HK-2 (cell line): ENCODE measurements around the gene SLC25A51.
"Not testable (repeated sequence)": the region's sequence is repeated elsewhere in the genome, so short reads cannot be mapped to it uniquely, and the experiment has no call there.

Experiments
- DNase-seq: peaks from one replicate; pipeline ENCODE4 v3.0.0-alpha.2; 2018; ENCODE audit not compliant: unreplicated experiment

SLC25A51 gene

DNA sequence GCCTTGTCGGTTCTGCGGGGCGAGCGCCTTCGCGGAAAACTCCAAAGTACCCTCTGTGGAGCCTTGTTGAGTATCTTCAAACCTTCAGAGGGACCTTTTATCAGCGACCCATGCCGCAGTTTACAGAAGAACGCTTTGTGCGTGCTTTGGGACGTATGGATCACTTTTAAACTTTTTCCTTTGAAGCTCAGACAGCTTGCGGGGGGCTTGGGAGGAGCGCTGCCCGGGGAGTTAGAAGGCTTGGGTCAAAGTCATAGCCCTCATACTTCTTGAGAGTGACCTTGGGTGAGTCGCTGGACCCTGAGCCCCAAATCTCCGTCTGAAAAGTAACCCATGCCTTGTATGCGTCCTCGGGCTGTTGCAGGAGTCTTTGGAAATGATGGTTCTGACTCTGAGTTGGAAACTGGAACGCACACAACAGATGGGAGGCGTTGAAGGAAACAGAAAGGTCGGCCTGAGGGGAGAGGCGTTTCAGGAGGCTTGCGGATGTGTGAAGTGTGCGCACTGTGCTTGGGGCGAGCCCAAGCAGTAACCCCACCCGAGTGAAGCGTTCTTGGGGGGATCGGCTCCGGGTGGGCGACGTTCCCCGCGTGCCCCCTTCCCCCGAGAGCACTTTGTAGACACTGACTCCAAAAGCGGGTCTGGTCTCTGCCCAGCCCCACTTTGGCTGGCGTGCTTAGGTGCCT is 661 bp upstream of the SLC25A51 start:
- no peak for DNase-seq

DNA sequence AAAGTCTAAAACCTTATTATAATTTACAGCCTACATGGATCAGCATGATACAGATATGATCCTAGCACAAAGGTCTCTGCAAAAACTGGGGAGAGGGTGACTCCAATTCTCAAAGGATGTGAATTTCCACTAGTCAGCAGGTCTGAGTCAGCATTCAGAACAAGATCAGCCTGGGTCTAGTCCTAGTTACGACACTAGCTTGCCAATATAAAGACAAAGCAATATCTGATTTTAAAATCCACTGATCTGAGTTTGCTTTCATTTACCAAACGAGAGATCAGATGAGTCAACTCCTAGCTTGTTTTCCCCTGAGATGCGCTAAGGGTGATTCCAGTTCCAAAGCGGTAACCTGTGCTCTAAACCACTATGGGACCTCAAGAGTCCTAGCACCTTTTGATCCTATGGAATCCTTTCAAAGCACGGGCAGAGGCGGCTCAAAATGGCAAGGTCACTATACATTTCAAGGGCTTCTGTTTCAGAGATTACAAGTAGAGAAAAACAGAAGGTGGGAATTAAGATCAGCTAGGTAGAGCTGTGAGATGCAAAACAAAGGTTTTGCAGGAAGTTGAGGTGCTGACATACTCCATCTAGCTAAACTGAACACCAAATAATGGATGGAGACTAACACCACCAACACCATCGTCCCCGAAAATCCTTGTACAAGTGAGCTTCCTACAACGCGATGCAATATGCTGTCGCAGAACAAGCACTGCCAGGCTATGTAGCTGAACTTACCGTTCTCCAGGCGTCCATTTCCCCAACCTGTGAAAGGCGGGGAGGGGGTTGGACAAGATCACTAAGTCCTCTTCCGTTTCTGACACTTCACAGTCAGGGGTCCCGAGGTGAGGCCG is 906 bp downstream of the SLC25A51 start:
- DNase-seq, result no peak

DNA sequence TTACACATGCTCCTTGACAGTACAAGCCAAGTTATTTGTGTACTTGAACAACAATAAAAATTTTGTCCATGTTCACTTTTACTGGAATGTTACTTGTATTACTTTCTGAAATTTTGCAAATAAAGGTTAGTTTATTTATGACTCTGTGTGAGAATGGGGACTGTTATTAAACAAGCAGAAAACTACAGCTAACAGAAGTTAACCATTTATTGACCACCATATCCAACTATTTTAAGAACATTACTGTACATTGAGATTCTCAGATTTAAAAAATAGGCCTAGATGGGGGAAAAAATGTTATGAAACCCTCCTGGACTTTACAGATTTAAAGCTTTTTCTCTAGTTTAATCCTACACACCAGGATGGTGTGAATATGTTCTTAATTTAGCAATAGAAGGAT is 1.8 kb downstream of the SLC25A51 start:
- no peak for DNase-seq

DNA sequence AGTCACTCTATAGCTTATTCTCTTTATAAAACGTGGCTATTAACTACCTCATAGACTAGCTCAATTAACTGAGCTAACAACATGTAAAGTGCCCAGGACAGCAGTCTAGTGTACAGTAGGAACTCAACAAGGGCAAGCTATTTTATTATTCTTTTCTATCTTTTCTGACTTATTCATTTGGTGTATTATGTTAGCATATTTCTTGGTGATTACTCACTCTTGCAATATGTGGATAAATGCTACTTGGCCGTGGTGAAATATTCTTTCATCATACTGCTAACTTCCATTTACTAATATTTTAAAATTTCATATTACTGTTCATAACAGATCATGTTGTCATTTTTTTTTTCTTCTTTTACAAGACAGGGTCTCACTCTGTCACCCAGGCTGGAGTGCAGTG is 4.9 kb downstream of the SLC25A51 start:
- DNase-seq, result no peak

DNA sequence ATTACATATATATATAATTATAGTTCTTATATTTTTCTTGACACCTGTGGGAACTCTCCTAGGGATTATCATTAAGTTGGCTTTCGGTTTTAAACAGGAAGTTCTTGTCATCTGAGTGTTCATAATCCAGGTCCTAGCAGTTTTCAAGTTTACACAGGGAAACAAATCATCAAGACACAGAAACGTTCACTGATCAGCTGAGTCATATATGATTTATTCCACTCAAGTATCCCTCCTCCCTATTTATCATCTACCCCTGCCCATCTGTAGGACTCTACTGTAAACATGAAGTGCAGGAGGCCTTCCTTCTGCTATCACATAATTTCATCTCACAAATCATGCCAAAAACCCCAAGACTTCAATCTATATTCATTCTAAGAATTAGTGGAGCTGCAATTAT is 6.3 kb downstream of the SLC25A51 start:
- no peak for DNase-seq

DNA sequence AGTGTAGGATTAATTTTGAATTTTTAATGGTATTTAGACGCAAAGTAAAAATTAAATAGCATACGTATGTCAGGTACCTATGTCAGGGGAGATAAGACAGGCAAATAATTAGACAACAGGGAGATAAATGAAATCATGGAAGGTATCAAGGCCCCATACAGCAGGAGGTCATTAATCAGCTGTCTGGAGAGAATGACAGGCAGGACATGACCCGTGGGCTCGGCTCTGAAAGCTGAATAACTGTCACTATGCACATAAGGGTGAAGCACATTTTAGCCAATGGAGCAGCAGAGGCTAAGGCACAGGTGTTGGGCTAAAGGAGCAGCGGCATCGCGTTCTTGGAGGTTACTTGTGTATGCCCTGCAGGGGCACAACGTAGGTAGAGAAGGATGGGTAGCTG is 11.9 kb downstream of the SLC25A51 start:
- DNase-seq, result no peak

DNA sequence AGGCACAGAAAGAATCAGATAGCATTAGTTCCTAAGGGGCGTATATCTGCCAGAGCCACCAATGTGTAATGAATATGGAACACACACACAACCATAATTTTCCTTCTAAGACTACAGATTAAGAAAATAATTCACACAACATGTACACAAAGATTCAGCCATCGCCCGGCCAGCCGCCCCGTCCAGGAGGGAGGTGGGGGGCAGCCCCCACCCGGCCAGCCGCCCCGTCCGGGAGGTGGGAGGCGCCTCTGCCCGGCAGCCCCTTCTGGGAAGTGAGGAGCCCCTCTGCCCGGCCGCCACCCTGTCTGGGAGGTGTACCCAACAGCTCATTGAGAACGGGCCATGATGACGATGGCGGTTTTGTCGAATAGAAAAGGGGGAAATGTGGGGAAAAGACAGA is 12.9 kb downstream of the SLC25A51 start:
- not testable (repeated sequence) for DNase-seq

DNA sequence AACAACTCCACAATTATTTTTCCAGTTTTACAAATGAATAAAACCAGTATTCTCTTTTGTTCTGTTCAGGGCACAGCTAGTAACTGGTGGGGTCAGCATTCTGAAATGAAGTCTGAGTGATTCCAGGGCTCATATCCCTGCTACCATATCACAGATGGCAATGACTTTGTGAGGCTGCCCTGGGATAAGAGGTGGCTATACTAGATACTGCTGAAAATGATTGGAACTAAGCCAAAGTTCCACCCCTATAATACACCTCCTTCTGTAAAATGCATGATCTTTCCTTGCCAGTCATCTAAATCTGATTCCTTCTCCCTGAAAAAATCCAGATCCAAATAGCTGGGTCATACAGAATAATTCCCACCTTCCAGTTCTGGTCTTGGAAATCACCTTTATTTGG is 14.4 kb downstream of the SLC25A51 start:
- DNase-seq, result no peak

DNA sequence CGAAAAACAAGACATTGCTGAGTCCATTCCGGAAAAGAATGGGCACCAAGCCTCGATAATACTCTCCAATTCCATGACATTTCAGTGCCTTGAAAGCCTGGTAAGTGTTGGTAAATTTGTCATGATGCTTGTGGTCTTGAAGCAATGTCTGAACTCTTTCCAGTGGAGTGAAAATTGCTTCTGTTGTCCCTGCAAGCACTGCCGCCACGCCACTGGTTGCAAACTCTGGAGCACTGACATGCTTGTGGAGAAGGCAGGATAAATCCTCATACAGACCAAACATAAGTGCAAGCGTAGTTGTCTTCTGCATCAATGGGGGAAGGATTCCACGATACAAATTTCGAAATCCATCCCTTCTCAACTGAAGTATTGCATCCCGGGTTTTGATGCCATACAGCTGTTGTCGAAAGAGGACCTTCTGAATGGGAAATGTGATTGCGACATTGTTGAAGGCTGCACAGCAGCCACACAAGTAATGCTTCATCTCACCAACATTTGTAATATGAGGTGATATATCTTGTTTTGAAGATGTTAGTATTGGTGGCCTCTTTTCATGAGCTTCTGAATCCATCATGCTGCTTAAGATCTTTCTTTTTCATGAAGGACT is 15.8 kb downstream of the SLC25A51 start:
- not testable (repeated sequence) for DNase-seq

DNA sequence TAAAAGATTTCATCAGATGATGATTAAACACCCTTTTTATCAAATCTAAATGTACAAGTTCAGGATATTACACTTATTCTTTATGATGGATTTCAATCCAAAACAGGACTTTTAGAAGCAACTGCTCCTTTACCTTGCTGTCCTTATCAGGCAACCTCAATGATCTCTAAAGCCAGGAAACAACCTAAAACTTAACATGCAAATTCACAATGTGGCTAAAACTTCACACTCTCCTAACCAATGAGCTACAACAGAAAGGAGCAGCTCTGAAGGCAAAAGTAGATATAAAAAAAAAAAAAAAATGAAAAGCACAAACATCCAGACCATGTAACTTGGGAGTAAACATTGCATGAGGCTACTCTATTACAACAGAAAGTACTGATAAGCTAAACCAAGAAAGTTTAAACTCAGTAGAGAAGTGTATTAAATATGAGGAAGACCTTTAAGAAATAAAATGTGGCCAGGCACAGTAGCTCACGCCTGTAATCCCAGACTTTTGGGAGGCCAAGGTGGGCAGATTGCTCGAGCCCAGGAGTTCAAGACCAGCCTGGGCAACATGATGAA is 22.9 kb downstream of the SLC25A51 start:
- no peak for DNase-seq

DNA sequence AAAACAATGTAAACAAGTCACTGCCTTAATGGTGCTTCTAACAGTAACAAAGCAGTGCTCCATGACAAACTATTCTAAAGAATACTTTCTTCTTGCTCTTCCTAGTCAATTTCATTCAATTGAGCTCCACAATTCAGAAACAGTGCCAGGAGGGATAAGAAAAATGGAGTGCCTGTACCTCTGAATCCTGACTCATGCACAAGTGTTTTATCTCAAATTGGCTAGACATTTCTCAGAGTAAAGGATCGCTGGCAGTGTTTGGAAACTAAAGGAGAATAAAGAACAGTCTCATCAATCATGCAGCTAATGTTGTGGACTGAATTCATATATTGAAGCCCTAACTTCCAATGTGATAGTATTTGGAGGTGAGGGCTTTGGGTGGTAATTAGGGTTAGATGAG is 27.6 kb downstream of the SLC25A51 start:
- DNase-seq, result no peak

DNA sequence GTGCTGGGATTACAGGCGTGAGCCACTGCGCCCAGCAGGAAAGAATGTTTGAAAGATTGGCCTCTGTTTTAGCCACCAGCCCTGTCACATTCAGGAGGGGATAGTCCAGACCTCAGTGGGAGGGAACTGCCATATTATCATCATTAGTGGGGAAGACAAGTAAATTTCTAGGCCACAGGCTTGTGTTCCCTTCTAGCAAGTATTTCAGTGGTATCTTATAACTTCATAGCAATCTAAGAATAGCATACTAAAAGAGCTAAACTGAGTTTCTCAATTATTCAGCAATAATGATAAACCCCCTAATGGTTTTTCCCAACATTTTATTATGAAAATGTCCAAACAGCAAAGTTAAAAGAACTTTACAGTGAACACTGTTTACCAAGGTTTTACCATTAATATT is 30.0 kb downstream of the SLC25A51 start:
- DNase-seq, result no peak

DNA sequence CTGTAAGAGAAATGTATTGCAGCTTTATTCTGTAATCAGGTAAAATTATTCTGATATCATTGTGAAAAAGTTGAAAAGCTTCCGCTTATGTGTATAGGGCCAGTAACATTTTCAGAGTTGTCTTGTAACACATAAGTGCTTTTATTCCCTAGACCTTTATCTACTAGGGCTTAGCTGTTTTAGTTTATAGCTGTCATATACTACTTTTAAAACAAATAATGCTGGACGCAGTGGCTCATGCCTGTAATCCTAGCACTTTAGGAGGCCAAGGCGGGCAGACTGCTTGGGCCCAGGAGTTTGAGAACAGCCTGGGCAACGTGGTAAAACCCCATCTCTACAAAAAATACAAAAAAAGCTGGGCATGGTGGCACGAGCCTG is 33.1 kb downstream of the SLC25A51 start:
- DNase-seq, result no peak

DNA sequence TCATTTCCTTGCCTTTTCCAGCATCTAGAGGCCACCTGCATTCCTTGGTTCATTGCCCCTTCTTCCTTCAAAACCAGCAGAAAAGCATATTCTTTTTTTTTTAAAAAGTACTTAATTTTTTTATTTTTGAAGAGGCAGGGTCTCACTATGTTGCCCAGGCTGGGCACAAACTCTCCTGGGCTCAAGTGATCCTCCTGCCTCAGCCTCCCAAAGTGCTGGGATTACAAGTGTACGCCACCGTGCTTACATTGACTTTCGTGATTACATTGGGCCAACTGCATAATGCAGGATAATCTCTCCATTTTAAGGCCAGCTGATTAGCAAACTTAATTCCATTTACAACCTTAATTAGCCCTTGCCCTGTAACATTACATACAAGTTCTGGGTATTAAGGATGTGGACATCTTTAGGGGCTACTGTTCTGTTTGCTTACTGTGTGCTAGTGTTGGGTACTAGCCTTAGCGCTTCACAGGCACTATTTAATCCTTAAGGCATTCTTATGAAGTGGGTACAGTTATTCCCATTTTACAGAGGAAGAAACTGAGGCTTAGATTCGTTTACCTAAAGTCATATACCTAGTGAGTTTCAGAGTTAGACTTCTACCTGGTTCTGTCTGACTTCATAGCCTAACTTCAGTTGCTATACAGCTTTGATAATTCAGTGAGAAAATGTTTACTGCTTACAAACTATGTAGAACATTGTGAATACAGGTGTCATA is 33.7 kb downstream of the SLC25A51 start:
- DNase-seq, result no peak

DNA sequence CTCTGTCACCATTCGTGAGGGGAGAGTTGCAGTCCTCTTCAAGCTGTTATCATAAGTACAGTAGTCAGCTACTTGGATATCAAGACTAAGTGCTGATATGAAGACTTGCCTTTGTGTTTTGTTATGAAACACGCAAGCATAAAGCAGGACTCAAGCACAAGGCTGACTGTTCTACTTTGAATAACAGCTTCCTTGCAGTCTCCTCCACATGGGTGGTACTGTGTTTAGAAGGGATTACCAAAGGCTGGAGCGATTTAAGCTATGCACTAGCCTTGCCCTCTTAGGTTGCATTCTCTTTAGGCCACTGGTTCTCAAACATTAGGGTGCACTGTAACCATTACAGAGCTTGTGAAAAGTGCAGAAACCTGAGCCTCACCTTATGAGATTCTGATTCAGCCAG is 41.4 kb downstream of the SLC25A51 start:
- DNase-seq, result no peak

DNA sequence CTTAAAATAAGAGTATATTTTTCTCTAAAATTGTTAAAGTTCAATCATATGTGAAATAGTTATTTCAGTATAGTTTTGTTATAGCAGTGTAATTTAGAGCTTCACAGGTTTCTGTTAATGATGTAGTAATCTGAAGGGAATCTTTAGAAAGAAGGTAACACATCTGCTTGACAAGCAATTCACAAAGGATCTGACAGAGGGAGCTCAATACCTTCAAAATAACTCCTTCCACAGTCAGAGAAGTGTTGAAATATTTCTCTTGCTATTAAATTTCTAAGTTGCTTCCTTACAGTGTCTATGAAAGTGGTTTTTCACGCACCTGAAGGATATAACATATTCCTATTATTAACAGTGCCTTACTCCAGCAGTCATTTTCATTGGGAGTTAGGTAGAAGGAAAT is 44.9 kb downstream of the SLC25A51 start:
- DNase-seq, result no peak

DNA sequence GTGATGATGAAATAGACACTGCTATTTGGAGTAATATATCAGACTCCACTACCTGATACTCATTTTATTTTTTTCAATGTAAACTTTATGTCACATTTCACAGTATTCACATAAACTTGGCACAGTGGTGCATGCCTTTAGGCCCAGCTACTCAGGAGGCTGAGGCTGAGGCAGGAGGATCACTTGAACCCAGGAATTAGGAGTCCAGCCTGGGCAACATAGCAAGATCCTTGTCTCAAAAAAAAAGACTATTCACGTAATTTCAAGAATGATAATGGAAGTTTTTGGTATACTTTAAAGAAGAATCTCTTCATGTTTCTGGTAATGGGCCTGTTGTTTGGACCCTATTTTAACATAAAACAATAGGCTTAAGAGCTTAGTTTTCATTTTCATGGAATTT is 47.4 kb downstream of the SLC25A51 start:
- DNase-seq, result no peak

DNA sequence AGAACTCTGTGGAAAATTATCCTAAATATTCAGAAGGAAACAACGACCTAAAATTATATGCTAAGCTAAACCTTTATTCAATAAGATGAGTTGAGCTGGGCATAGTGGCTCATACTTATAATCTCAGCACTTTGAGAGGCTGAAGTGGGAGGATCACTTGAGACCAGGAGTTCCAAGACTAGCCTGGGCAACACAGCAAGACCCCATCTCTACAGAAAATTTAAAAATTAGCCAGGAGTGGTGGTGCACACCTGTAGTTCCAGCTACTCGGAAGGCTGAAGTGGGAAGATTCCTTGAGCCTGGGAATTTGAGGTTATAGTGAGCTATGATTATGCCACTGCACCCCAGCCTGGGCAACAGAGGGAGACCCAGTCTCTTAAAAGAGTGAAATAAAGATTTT is 51.7 kb downstream of the SLC25A51 start:
- DNase-seq, result no peak

DNA sequence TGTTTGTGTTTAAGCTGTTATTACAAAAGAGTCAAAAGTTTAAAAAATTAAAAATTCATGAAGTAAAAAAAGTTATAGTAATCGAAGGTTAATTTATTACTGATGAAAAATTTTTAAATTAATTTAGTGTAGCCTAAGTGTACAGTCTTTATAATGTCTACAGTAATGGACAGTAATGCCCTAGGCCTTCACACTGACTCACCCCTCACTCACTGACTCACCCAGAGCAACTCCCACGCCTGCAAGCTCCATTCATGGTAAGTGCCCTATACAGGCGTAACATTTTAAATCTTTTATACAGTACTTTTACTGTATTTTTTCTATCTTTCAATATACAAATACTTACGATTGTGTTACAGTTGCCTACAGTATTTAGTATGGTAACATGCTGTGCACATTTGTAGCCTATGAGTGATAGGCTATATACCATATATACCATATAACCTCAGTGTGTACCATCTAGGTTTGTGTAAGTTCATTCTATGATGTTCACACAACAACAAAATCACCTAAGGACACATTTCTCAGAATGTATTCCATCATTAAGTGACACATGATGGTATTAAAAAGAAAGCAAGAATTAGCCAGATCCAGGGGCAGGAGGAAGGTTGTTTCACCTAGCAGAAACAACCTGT is 63.2 kb downstream of the SLC25A51 start:
- DNase-seq, result peak; percentile 13

DNA sequence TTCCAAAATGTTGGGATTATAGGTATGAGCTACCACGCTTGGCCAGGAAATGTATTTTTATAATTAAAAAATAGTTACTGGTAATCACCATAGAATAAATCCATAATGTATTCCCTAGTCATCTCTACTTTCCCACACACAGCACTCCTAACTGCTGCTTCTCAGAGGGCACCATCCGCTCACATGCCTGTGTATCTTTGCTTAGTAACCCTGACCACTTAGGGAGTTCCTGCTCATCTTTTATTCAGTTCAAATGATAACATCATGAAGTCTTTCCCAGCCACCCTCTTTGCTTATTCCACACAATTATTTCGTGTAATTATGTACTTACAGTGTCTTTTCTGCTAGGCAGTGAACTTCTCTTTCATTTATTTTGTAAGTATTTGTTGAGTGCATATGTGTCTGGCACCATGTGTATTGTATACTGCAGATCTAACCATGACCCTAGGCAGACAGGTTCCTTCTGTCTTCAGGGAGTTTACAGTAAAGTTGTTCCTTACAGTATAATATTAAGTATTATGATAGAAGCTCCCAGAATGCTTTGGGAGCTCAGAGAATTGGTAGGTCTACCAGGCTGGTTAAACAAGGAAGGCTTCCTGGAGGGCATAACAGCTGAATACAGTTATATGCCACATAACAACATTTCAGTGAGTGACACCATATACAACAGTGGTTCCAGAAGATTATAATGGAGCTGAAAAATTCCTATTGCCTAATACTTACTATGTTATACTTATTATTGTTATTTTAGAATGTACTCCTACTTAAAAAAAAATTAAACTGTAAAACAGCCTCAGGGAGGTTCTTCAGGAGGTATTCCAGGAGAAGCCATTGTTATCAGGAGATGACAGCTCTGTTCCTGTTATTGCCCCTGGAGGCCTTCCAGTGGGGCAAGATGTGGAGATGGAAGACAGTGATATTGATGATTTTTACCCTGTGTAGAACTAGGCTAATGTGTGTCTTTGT is 64.1 kb downstream of the SLC25A51 start:
- DNase-seq, result no peak
